HEK293 (cell line): ENCODE results near the gene WDSUB1.

ENCODE experiments used
- CTCF ChIA-PET: fragments of 350-600 bp; formaldehyde crosslinking; extraction: SDS; loops from one replicate; lab custom pipeline; 2021; ENCODE audit warnings: antibody characterized with exemption; lab: Yijun Ruan, JAX
- POLR2A ChIA-PET: fragments of 300-600 bp; formaldehyde crosslinking; extraction: SDS; loops from one replicate; lab custom pipeline; 2020; ENCODE audit warnings: antibody characterized with exemption, inconsistent platforms; lab: Yijun Ruan, JAX
- H3K27ac ChIP-seq: fragments of 200-500 bp; sonication (Bioruptor generic); 2 replicates; pipeline ENCODE4 v1.5.1; 2014; ENCODE audit warnings: low read depth, low read length, control low read depth, inconsistent platforms; ENCODE audit errors: extremely low read depth
- H3K36me3 ChIP-seq, 2 experiments: fragments of 200-500 bp in 1 of 2; sonication (Bioruptor generic) in 1 of 2; 1 replicate in 1 of 2; 2 replicates in 1 of 2; pipeline ENCODE4 v1.5.1; 2014 to 2017; ENCODE audit warnings: inconsistent platforms in 2 of 2, low read length in 2 of 2; ENCODE audit not compliant: control insufficient read depth in 2 of 2, insufficient read depth in 1 of 2
- H3K4me1 ChIP-seq: fragments of 200-500 bp; sonication (Bioruptor generic); 2 replicates; pipeline ENCODE4 v1.5.1; 2014; ENCODE audit warnings: mild to moderate bottlenecking, low read length, inconsistent platforms; ENCODE audit not compliant: control insufficient read depth, insufficient read depth
- H3K4me3 ChIP-seq: 2 replicates; pipeline ENCODE4 v1.5.1; 2011; ENCODE audit warnings: low read depth, mild to moderate bottlenecking, control low read depth, low read length, moderate library complexity
- H3K9me3 ChIP-seq: fragments of 200-500 bp; sonication (Bioruptor generic); 2 replicates; pipeline ENCODE4 v1.5.1; 2014; ENCODE audit warnings: low read depth, low read length, inconsistent platforms; ENCODE audit not compliant: control insufficient read depth, insufficient read depth
- BCL11B ChIP-seq: fragments of 450-650 bp; formaldehyde crosslinking; IDR thresholded peaks from 2 replicates; pipeline ENCODE4 v1.5.1; 2016; ENCODE audit warnings: low read depth, missing biosample characterization, missing genetic modification characterization
- KLF9 ChIP-seq: fragments of 450-650 bp; formaldehyde crosslinking; IDR thresholded peaks from 2 replicates; pipeline ENCODE4 v1.5.1; 2016; ENCODE audit warnings: missing biosample characterization, missing genetic modification characterization, low read depth
- SP2 ChIP-seq: fragments of 450-650 bp; formaldehyde crosslinking; IDR thresholded peaks from 2 replicates; pipeline ENCODE4 v1.5.1; 2016; ENCODE audit warnings: missing biosample characterization, missing genetic modification characterization
- TCF7L2 ChIP-seq: IDR thresholded peaks from 2 replicates; pipeline ENCODE4 v1.6.1; 2011; ENCODE audit warnings: low read depth, mild to moderate bottlenecking, inconsistent platforms, low read length, moderate library complexity, borderline replicate concordance
- TRIM28 ChIP-seq: IDR thresholded peaks from 2 replicates; pipeline ENCODE4 v1.6.1; 2011; ENCODE audit warnings: low read length, control low read depth, borderline replicate concordance
- YY1 ChIP-seq: fragments of 450-650 bp; formaldehyde crosslinking; IDR thresholded peaks from 2 replicates; pipeline ENCODE4 v1.5.1; 2018; ENCODE audit warnings: missing biosample characterization, missing genetic modification characterization
- ZBTB17 ChIP-seq: fragments of 450-650 bp; formaldehyde crosslinking; IDR thresholded peaks from 2 replicates; pipeline ENCODE4 v1.5.1; 2016; ENCODE audit warnings: missing biosample characterization, missing genetic modification characterization
- ZBTB8A ChIP-seq: fragments of 450-650 bp; formaldehyde crosslinking; IDR thresholded peaks from 2 replicates; pipeline ENCODE4 v1.5.1; 2016; ENCODE audit warnings: missing biosample characterization, missing genetic modification characterization
- ZNF114 ChIP-seq: fragments of 450-650 bp; formaldehyde crosslinking; IDR thresholded peaks from 2 replicates; pipeline ENCODE4 v1.5.0; 2017; ENCODE audit warnings: missing biosample characterization, missing genetic modification characterization
- ZNF132 ChIP-seq: fragments of 450-650 bp; formaldehyde crosslinking; IDR thresholded peaks from 2 replicates; pipeline ENCODE4 v1.5.1; 2017; ENCODE audit warnings: missing biosample characterization, missing genetic modification characterization, borderline replicate concordance
- ZNF157 ChIP-seq: fragments of 450-650 bp; formaldehyde crosslinking; IDR thresholded peaks from 2 replicates; pipeline ENCODE4 v1.5.1; 2016; ENCODE audit warnings: missing biosample characterization, missing genetic modification characterization
- ZNF19 ChIP-seq: fragments of 450-650 bp; formaldehyde crosslinking; IDR thresholded peaks from 2 replicates; pipeline ENCODE4; 2016; ENCODE audit warnings: missing biosample characterization, missing genetic modification characterization, low read depth
- ZNF302 ChIP-seq: fragments of 450-650 bp; formaldehyde crosslinking; IDR thresholded peaks from 2 replicates; pipeline ENCODE4 v1.5.1; 2016; ENCODE audit warnings: missing biosample characterization, missing genetic modification characterization, low read depth
- ZNF324 ChIP-seq: fragments of 450-650 bp; formaldehyde crosslinking; IDR thresholded peaks from 2 replicates; pipeline ENCODE4 v1.5.1; 2016; ENCODE audit warnings: missing biosample characterization, missing genetic modification characterization
- ZNF335 ChIP-seq: fragments of 450-650 bp; formaldehyde crosslinking; conservative IDR thresholded peaks from 2 replicates; pipeline ENCODE4 v1.5.1; 2016; ENCODE audit warnings: missing biosample characterization, missing genetic modification characterization
- ZNF37A ChIP-seq: fragments of 450-650 bp; IDR thresholded peaks from 2 replicates; pipeline ENCODE4 v1.5.1; 2018; ENCODE audit warnings: missing biosample characterization, missing genetic modification characterization
- ZNF391 ChIP-seq: fragments of 450-650 bp; formaldehyde crosslinking; IDR thresholded peaks from 2 replicates; pipeline ENCODE4 v1.5.1; 2016; ENCODE audit warnings: low read depth, missing biosample characterization, missing genetic modification characterization, borderline replicate concordance
- ZNF692 ChIP-seq: fragments of 450-650 bp; formaldehyde crosslinking; IDR thresholded peaks from 2 replicates; pipeline ENCODE4 v1.5.1; 2016; ENCODE audit warnings: missing biosample characterization, missing genetic modification characterization
- ZNF768 ChIP-seq: fragments of 450-650 bp; formaldehyde crosslinking; IDR thresholded peaks from 2 replicates; pipeline ENCODE4 v1.5.1; 2018; ENCODE audit warnings: missing biosample characterization, mild to moderate bottlenecking, missing genetic modification characterization
- ZSCAN18 ChIP-seq: fragments of 450-650 bp; formaldehyde crosslinking; IDR thresholded peaks from 2 replicates; pipeline ENCODE4 v1.5.1; 2016; ENCODE audit warnings: missing biosample characterization, missing genetic modification characterization
- ZSCAN30 ChIP-seq: fragments of 450-650 bp; IDR thresholded peaks from 2 replicates; pipeline ENCODE4 v1.5.1; 2018; ENCODE audit warnings: missing biosample characterization, mild to moderate bottlenecking, missing genetic modification characterization, moderate library complexity
- ZSCAN5A ChIP-seq: fragments of 450-650 bp; formaldehyde crosslinking; IDR thresholded peaks from 2 replicates; pipeline ENCODE4 v1.5.1; 2016; ENCODE audit warnings: missing biosample characterization, missing genetic modification characterization
- TF ChIP-seq, protein P1 (sequence below): fragments of 450-650 bp; formaldehyde crosslinking; IDR thresholded peaks from 2 replicates; pipeline ENCODE4 v1.5.1; 2016; ENCODE audit warnings: missing biosample characterization, missing genetic modification characterization
- TF ChIP-seq, protein P2 (sequence below): sonication (generic); formaldehyde crosslinking; IDR thresholded peaks from 2 replicates; pipeline ENCODE4 v1.8.1; 2022; ENCODE audit warnings: mild to moderate bottlenecking, moderate library complexity, missing genetic modification reagents
- TF ChIP-seq, protein P3 (sequence below): fragments of 450-650 bp; formaldehyde crosslinking; IDR thresholded peaks from 2 replicates; pipeline ENCODE4 v1.5.1; 2016; ENCODE audit warnings: missing biosample characterization, missing genetic modification characterization

Gene WDSUB1

GRCh38 chr2:159252905-159253304, 33.6 kb downstream of the WDSUB1 start (continued):
- TF ChIP-seq YY1 (tag by site-specific recombination) = no peak
- TF ChIP-seq ZNF132 = no peak
- TF ChIP-seq ZNF302 = no peak
- TF ChIP-seq, protein P1, sequence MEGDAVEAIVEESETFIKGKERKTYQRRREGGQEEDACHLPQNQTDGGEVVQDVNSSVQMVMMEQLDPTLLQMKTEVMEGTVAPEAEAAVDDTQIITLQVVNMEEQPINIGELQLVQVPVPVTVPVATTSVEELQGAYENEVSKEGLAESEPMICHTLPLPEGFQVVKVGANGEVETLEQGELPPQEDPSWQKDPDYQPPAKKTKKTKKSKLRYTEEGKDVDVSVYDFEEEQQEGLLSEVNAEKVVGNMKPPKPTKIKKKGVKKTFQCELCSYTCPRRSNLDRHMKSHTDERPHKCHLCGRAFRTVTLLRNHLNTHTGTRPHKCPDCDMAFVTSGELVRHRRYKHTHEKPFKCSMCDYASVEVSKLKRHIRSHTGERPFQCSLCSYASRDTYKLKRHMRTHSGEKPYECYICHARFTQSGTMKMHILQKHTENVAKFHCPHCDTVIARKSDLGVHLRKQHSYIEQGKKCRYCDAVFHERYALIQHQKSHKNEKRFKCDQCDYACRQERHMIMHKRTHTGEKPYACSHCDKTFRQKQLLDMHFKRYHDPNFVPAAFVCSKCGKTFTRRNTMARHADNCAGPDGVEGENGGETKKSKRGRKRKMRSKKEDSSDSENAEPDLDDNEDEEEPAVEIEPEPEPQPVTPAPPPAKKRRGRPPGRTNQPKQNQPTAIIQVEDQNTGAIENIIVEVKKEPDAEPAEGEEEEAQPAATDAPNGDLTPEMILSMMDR = no peak
- TF ChIP-seq ZNF768 (tag by site-specific recombination) = no peak
- no peak for TF ChIP-seq ZNF324 (tag by site-specific recombination)
- no peak for TF ChIP-seq ZNF114 (tag by site-specific recombination)
- no peak for TF ChIP-seq ZNF157 (tag by site-specific recombination)
- TF ChIP-seq, all 188 proteins: peak for 0

DNA sequence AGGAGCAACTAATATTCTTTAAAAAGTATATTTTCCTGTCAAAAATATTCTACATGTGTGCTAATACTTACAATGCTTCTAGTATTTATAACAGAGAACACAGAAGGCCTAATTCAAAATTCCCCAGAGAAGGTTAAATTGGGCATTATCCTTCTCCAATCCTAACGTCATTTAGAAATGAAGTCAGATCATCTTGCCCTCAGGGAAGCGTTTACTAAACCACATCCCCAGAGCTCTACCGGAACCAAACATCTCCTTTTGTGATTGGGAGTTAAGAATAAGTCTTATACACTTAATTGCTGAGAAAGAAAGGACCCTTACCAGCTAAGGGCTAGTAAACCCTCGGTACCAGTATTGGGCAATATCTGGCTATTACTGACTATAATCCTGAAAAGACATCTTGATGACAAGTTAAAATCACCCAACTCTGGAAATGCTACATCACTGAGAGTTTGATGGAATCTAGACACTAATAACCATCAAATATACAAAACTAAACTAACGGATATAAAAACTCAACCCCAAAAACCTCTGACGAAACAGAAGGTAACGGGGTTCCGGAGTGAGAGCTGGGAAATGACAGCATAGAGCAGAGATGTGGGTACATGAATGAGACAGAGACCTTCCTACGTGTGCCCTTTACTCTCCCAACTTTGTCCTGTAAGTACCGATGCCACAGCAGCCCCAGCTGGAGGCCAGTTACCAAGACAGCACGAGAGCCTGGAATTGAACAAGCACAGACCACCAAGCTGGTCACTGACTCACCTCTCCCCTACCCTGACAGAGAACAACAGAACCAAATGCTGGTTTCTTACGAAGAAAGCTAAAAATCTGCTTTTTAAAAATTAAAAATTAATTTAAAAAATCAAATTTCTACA, 35.0 kb downstream of the WDSUB1 start:
- ChIA-PET CTCF (interaction anchor here (0.6 to 1.0 kb wide), 3 partner anchors 27 to 350 kb away, joined by 3 to 4 read pairs (median 3); no protein-coding TSS in a partner anchor), POLR2A (no interaction called here)
- H3K27ac ChIP-seq = no peak overlapping the region
- H3K4me3 ChIP-seq = no peak overlapping the region
- H3K36me3 ChIP-seq = peaks cover 3 to 18% of the 10 kb centered on the region in 2 experiments
- H3K9me3 ChIP-seq = no peaks in the 10 kb centered on the region
- TF ChIP-seq, protein P2, sequence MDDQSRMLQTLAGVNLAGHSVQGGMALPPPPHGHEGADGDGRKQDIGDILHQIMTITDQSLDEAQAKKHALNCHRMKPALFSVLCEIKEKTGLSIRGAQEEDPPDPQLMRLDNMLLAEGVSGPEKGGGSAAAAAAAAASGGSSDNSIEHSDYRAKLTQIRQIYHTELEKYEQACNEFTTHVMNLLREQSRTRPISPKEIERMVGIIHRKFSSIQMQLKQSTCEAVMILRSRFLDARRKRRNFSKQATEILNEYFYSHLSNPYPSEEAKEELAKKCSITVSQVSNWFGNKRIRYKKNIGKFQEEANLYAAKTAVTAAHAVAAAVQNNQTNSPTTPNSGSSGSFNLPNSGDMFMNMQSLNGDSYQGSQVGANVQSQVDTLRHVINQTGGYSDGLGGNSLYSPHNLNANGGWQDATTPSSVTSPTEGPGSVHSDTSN = no peak
- TF ChIP-seq TRIM28 = no peak
- TF ChIP-seq, protein P3, sequence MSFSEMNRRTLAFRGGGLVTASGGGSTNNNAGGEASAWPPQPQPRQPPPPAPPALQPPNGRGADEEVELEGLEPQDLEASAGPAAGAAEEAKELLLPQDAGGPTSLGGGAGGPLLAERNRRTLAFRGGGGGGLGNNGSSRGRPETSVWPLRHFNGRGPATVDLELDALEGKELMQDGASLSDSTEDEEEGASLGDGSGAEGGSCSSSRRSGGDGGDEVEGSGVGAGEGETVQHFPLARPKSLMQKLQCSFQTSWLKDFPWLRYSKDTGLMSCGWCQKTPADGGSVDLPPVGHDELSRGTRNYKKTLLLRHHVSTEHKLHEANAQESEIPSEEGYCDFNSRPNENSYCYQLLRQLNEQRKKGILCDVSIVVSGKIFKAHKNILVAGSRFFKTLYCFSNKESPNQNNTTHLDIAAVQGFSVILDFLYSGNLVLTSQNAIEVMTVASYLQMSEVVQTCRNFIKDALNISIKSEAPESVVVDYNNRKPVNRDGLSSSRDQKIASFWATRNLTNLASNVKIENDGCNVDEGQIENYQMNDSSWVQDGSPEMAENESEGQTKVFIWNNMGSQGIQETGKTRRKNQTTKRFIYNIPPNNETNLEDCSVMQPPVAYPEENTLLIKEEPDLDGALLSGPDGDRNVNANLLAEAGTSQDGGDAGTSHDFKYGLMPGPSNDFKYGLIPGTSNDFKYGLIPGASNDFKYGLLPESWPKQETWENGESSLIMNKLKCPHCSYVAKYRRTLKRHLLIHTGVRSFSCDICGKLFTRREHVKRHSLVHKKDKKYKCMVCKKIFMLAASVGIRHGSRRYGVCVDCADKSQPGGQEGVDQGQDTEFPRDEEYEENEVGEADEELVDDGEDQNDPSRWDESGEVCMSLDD (tag by site-specific recombination) = no peak
- no peak for TF ChIP-seq ZNF37A (tag by site-specific recombination)
- TF ChIP-seq TCF7L2 = no peak
- TF ChIP-seq ZNF132 = no peak
- TF ChIP-seq ZSCAN5A (tag by site-specific recombination) = no peak
- TF ChIP-seq ZBTB17 = no peak
- no peak for TF ChIP-seq SP2 (tag by site-specific recombination)
- no peak for TF ChIP-seq ZNF391 (tag by site-specific recombination)
- TF ChIP-seq ZNF114 (tag by site-specific recombination) = no peak
- TF ChIP-seq ZNF19 (tag by site-specific recombination) = no peak
- no peak for TF ChIP-seq ZNF692 (tag by site-specific recombination)
- TF ChIP-seq ZNF335 (tag by site-specific recombination) = no peak
- no peak for TF ChIP-seq KLF9 (tag by site-specific recombination)
- TF ChIP-seq ZSCAN30 = no peak
- TF ChIP-seq ZBTB8A (tag by site-specific recombination) = no peak
- no peak for TF ChIP-seq BCL11B (tag by site-specific recombination)
- TF ChIP-seq ZSCAN18 (tag by site-specific recombination) = no peak
- H3K4me1 ChIP-seq = peaks cover 3% of the 10 kb centered on the region
